ENCODE data around the gene STK16. TPM values are rescaled to one million over a fixed set of nuclear protein-coding genes. Genes with fewer than 3 reads are reported as not detected.
A peak's percentile ranks its signal among the peaks of the same experiment; 100 is the strongest.

The STK16 gene
- total RNA-seq, 1 experiment from 2014 or later = 21.6 TPM

DNA sequence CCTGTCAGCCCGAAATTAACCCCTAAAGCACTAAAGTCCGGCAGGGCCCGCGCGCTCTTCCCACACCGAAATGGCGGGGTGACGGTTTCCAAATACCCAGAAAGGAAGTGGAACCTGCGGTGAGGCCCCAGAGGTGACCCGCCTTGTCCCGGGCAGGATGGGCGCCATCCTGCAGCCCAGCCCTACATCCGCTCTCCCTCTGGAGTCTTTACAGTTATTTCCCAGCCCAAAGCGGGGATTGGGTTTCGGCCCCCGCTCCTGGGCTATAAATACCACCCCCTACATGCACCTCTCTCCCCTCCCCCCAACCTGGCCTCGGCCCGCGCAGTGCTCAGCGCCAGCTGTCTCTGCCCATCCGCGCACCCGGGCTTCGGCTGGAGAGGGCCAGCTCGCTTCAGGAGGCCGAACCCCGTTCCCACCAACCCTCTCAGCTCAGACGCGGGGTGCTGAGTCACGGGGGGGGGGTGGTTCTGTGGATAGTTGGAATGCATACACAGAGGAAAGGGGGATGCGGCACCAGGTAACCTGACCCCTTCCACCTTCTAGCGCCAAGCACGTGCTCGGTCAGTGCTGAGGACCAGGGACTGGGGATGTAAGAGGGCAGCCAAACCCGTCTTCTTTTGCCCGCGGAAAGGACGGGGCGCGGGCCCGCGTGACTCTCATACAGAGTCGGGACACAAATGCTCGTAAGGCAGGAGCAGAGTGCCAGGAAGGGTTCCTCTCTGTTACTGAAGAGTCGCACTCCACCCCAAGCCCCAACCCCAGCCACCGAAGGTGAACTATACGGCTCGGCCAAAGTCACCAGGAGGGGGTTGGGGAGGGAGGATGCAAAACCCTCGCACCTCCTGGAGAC lies 7.8 kb downstream of the STK16 start, which contains the start of gene TUBA4B:
Gene TUBA4B, plus strand, starts transcription at position 344 of the 853 bp plus-strand sequence. Its CDS starts 165 bp downstream, at position 509.
- DNase-seq = peak; percentile 81
- no peaks in the 10 kb centered on the region for H3K79me1 ChIP-seq (ENCODE audit: insufficient read depth, low read depth, low read length, poor library complexity, severe bottlenecking)
- H2AK5ac ChIP-seq (ENCODE audit: insufficient read length, low read length) = no peak within 1 kb of the TSS
- H3K9ac ChIP-seq (ENCODE audit: extremely low read depth, insufficient read length, low read length) = no peak within 1 kb of the TSS
- peaks cover 21% of the 10 kb centered on the region for H3K27me3 ChIP-seq (ENCODE audit: insufficient read depth, low read length)
- peak within 1 kb of the TSS; percentile 72 for H3K4me2 ChIP-seq (ENCODE audit: insufficient read depth, insufficient read length, low read length)
- H3K23ac ChIP-seq (ENCODE audit: insufficient read length, low read depth, low read length) = no peak within 1 kb of the TSS
- no peak within 1 kb of the TSS for H2BK12ac ChIP-seq (ENCODE audit: insufficient read length, low read depth, low read length)
- TF ChIP-seq, protein P1, sequence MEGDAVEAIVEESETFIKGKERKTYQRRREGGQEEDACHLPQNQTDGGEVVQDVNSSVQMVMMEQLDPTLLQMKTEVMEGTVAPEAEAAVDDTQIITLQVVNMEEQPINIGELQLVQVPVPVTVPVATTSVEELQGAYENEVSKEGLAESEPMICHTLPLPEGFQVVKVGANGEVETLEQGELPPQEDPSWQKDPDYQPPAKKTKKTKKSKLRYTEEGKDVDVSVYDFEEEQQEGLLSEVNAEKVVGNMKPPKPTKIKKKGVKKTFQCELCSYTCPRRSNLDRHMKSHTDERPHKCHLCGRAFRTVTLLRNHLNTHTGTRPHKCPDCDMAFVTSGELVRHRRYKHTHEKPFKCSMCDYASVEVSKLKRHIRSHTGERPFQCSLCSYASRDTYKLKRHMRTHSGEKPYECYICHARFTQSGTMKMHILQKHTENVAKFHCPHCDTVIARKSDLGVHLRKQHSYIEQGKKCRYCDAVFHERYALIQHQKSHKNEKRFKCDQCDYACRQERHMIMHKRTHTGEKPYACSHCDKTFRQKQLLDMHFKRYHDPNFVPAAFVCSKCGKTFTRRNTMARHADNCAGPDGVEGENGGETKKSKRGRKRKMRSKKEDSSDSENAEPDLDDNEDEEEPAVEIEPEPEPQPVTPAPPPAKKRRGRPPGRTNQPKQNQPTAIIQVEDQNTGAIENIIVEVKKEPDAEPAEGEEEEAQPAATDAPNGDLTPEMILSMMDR (conservative IDR thresholded peaks at IDR 0.05) = no peak
- H2BK20ac ChIP-seq (ENCODE audit: low read depth, low read length, poor library complexity, severe bottlenecking) = no peak within 1 kb of the TSS
- Mint-ChIP-seq H3K27me3 (ENCODE audit: low read depth) (peaks cover 72% of the 10 kb centered on the region), H3K4me1 (peaks cover 28 to 39% of the 10 kb centered on the region in 2 experiments), H3K27ac (no peak within 1 kb of the TSS), H3K9me3 (peaks cover 0 to 2% of the 10 kb centered on the region in 2 experiments; a peak in 3 of 5 replicates), H3K4me3 (peak within 1 kb of the TSS; percentile 69 to 88), H3K36me3 (ENCODE audit: insufficient read depth in 1 of 3, low read depth in 3 of 3) (peaks cover 9 to 23% (median 19%) of the 10 kb centered on the region in 3 experiments; a peak in 6 of 7 replicates)
- H3K4ac ChIP-seq (ENCODE audit: low read depth, low read length) = no peak within 1 kb of the TSS
- peaks cover 3% of the 10 kb centered on the region; the same call in 1 of the 2 replicates for H3K4me1 ChIP-seq (ENCODE audit: insufficient read depth, low read length)
- peaks cover 22% of the 10 kb centered on the region for H3K23me2 ChIP-seq (ENCODE audit: insufficient read length, low read depth, low read length, poor library complexity, severe bottlenecking)
- H3K56ac ChIP-seq (ENCODE audit: insufficient read length, low read depth, low read length) = no peak within 1 kb of the TSS
- H3K79me2 ChIP-seq (ENCODE audit: insufficient read depth, low read length) = no peaks in the 10 kb centered on the region
- H4K5ac ChIP-seq (ENCODE audit: insufficient read length, low read depth, low read length) = no peak within 1 kb of the TSS
- no peak within 1 kb of the TSS for H2BK120ac ChIP-seq (ENCODE audit: low read depth, low read length, poor library complexity, severe bottlenecking)
- H2BK5ac ChIP-seq (ENCODE audit: insufficient read length, low read length) = no peak within 1 kb of the TSS
- no peak within 1 kb of the TSS for H4K8ac ChIP-seq (replicated peaks; ENCODE audit: insufficient read length, low read depth, low read length)
- no CpG with 5 or more reads among the region's 49 CpGs for WGBS (ENCODE audit: extremely low coverage, insufficient read length, low lambda C conversion rate)
- 0 out of 2 replicates have a peak within 1 kb of the TSS, but pooled peaks have one; percentile 42 for H3K14ac ChIP-seq (ENCODE audit: insufficient read depth, low read length)
- H3K9me3 ChIP-seq (ENCODE audit: control insufficient read depth, low read depth, low read length) = no peaks in the 10 kb centered on the region
- H4K91ac ChIP-seq (ENCODE audit: insufficient read length, low read depth, low read length) = no peak within 1 kb of the TSS
- H3K18ac ChIP-seq (ENCODE audit: insufficient read length, low read depth, low read length) = peak within 1 kb of the TSS; percentile 39
- no peak within 1 kb of the TSS for H3K27ac ChIP-seq (ENCODE audit: insufficient read length, low read depth, low read length)
- no peaks in the 10 kb centered on the region for H4K20me1 ChIP-seq (ENCODE audit: control insufficient read depth, insufficient read depth, insufficient read length)
- H2BK15ac ChIP-seq (ENCODE audit: low read depth, low read length) = no peak within 1 kb of the TSS
- no peak within 1 kb of the TSS for H2AFZ ChIP-seq (ENCODE audit: low read length)
- no peak within 1 kb of the TSS for H3T11ph ChIP-seq (ENCODE audit: low read length)
